HEK293T (cell line): ENCODE data around the gene OTUB1.

Experiments used
- ARNT ChIP-seq: fragments of 450-650 bp; IDR thresholded peaks from 2 replicates; pipeline ENCODE4 v1.6.1; 2017; ENCODE audit warnings: mild to moderate bottlenecking
- BHLHE40 ChIP-seq: fragments of 450-650 bp; IDR thresholded peaks from 2 replicates; pipeline ENCODE4 v1.6.1; 2016; ENCODE audit warnings: mild to moderate bottlenecking, moderate library complexity, borderline replicate concordance
- FOXK2 ChIP-seq: fragments of 450-650 bp; IDR thresholded peaks from 2 replicates; pipeline ENCODE4 v1.6.1; 2016; ENCODE audit warnings: mild to moderate bottlenecking
- FOXM1 ChIP-seq: fragments of 450-650 bp; IDR thresholded peaks from 2 replicates; pipeline ENCODE4 v1.6.1; 2017; ENCODE audit warnings: mild to moderate bottlenecking, borderline replicate concordance
- L3MBTL2 ChIP-seq: fragments of 450-650 bp; conservative IDR thresholded peaks from 2 replicates; pipeline ENCODE4 v1.6.1; 2016; ENCODE audit warnings: mild to moderate bottlenecking
- SP1 ChIP-seq: fragments of 450-650 bp; IDR thresholded peaks from 2 replicates; pipeline ENCODE4 v1.6.1; 2017
- SUZ12 ChIP-seq: fragments of 450-650 bp; IDR thresholded peaks from 2 replicates; pipeline ENCODE4 v1.6.1; 2016; ENCODE audit warnings: mild to moderate bottlenecking

- no peak for TF ChIP-seq FOXK2
- no peak for TF ChIP-seq SUZ12
- no peak for TF ChIP-seq L3MBTL2
- no peak for TF ChIP-seq ARNT
- TF ChIP-seq FOXM1: no peak
- no peak for TF ChIP-seq SP1
- no peak for TF ChIP-seq BHLHE40
Measured at GRCh38 chr11:63997801-63998337, 11.6 kb downstream of the OTUB1 start.
